GM12878 (cell line): ENCODE data around the gene HIVEP1.

Experiments used
- POLR2A ChIP-seq: IDR thresholded peaks from 2 replicates; pipeline ENCODE4 v1.6.1; 2011; ENCODE audit warnings: low read depth, mild to moderate bottlenecking, low read length
- SMAD1 ChIP-seq: fragments of 450-650 bp; IDR thresholded peaks from 2 replicates; pipeline ENCODE4 v1.6.1; 2018; ENCODE audit warnings: mild to moderate bottlenecking, low read depth; ENCODE audit not compliant: partially characterized antibody
- TF ChIP-seq, protein P1 (sequence below), 3 experiments: IDR thresholded peaks in 2 of 3; conservative IDR thresholded peaks in 1 of 3; 2 replicates each; pipeline ENCODE4 v1.5.1; 2011; ENCODE audit warnings: low read depth in 3 of 3, low read length in 3 of 3, mild to moderate bottlenecking in 3 of 3, control low read depth in 2 of 3, moderate library complexity in 2 of 3, inconsistent platforms in 1 of 3, mixed read lengths in 1 of 3; ENCODE audit not compliant: control insufficient read depth in 2 of 3, insufficient read depth in 1 of 3; ENCODE audit errors: extremely low read depth in 1 of 3

DNA sequence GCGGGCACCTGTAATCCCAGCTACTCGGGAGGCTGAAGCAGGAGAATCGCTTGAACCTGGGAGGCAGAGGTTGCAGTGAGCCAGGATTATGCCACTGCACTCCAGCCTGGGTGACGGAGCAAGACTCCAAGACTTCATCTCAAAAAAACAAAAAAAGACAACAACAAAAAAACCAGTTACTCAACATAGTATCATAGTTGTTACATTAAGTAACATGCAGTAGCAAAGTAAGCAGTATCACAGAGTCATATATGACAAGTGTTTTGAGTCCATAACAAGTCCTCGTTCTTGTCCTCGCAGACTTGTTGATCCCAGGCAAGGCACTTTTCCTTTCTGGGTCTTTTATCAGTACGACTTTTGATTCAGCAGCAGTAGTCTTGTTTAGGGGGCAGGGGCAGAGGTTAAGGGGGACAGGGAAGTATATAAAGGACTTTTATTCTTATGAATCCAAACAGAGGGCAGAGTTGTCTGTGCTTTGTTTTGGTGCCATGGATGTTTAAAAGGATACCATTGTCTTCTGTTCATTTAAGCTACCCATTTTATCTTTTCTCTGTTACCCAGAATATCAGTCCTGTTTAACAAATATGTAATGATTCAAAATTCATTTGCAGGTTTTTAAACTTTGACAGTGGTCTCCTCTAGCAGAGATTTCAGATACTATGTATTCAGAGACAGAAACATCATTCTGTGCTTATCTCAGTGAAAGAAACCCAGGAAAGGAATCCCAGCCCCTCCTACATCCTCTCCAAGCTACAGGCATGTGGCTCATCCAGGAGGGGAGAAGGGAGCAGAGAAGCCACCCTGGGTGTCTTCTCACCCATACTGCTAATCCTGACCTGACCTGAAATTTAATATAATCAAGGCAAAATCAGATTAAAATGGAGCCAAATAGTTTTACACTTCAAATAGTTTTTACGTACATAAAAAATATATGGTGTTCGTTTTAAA, 140.2 kb downstream of the HIVEP1 start:
- TF ChIP-seq SMAD1 (no peak), POLR2A (no peak)
- TF ChIP-seq, protein P1, sequence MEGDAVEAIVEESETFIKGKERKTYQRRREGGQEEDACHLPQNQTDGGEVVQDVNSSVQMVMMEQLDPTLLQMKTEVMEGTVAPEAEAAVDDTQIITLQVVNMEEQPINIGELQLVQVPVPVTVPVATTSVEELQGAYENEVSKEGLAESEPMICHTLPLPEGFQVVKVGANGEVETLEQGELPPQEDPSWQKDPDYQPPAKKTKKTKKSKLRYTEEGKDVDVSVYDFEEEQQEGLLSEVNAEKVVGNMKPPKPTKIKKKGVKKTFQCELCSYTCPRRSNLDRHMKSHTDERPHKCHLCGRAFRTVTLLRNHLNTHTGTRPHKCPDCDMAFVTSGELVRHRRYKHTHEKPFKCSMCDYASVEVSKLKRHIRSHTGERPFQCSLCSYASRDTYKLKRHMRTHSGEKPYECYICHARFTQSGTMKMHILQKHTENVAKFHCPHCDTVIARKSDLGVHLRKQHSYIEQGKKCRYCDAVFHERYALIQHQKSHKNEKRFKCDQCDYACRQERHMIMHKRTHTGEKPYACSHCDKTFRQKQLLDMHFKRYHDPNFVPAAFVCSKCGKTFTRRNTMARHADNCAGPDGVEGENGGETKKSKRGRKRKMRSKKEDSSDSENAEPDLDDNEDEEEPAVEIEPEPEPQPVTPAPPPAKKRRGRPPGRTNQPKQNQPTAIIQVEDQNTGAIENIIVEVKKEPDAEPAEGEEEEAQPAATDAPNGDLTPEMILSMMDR (IDR thresholded peaks at IDR 0.05 in 2 of 3, conservative IDR thresholded peaks at IDR 0.05 in 1 of 3; ENCODE audit: control insufficient read depth in 2 of 3, extremely low read depth in 1 of 3, insufficient read depth in 1 of 3, low read depth in 3 of 3, low read length in 3 of 3) = no peak
